NCI-H510A treated with DMSO at 0.1 percent for 48 hours (cell line): ENCODE measurements around the gene KLF2.
"Not testable (repeated sequence)": the region's sequence is repeated elsewhere in the genome, so short reads cannot be mapped to it uniquely, and the experiment has no call there.

Source experiments
- DNase-seq: peaks from one replicate; lab custom pipeline; 2025; lab: John Stamatoyannopoulos, UW

Gene KLF2

DNA sequence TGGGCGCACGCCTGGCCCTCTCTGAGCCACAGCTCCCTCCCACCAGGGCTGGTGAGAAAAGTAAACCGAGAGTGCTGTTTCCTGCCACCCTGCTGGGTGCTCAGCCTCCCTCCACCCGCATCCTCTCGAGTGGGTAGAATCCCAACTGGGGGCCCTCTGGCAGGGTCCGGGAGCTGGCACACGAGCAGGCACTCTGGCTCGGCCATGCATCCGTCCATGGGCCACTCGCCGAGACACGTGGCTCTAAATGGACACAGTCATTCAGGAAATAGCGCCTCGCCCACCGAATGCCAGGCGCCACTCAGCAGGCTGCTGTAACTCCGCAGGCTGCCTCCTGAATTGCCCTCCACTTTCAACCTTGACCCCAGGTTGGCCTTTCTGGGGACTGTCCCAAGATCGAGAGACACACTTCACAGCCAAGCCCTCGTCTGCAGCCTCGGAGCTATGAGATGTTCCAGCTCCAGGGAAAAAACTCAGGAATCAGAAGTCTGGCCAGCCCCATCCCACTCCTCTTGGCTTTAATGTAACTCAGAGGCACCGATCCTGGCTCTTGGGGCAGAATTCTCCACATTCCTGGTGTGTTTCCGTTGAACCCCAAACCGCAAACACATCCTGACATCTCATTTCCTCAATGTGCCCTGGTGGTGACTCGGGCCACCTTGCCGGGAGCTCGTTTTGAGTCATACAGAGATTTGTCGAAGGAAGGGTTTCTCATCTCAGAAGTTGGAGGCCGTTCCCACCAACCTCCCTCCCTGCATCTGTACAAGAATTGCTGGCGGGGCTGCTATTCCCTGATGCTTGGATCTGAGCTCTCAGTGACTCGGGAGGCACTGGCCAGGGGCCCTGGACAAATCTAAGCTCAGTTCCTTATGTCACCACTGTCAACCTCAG lies 14.1 kb downstream of the KLF2 start:
- DNase-seq, result no peak

DNA sequence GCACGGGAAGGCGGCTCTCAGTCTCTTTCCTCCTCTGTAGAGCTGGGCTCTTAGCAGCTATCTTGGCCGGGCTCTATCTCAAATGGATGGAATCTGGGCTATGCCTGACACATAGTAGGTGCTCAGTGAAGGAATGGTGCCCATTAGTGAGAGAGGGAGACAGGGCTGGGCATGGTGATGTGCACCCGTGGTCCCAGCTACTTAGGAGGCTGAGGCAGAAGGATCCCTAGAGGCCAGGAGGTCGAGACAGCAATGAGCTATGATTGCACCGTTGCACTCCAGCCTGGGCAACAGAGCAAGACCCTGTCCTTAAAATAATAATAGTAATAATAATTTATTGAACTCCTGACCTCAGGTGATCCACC lies 14.7 kb downstream of the KLF2 start:
- no peak for DNase-seq

DNA sequence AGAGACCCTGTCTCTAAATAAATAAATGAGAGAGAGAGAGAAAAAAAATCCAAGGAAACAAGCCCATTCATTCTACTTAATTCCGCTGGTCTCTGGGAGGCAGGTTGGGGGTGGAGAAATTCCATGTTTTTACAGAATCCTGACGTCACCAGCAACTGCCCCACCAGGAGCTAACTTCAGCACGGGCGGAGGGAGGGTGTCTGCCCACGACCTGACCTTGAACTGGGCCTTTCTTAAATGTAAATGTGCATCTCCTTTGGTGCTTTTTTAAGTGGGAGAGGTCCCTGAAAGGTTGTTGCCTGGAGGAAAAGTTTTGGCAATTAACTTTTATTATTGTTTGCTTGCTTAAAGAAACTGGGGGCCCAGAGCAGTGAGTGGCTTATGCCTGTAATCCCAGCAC lies 15.5 kb downstream of the KLF2 start:
- no peak for DNase-seq

DNA sequence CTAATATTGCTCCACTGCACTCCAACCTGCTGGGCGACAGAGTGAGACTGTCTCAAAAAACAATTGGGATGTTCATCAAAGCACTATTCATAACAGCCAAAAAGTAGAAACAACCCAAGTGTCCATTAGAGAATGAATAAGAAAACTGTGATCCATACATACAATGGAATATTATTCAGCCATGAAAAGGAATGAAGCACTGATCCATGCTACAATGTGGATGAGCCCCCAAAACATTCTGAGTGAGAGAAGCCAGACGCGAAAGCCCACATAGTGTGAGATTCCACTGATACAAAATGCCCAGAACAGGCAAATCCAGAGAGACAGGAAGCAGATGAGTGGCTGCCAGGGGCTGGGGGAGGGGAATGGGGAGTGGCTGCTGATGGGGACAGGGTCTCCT lies 16.0 kb downstream of the KLF2 start:
- no peak for DNase-seq

DNA sequence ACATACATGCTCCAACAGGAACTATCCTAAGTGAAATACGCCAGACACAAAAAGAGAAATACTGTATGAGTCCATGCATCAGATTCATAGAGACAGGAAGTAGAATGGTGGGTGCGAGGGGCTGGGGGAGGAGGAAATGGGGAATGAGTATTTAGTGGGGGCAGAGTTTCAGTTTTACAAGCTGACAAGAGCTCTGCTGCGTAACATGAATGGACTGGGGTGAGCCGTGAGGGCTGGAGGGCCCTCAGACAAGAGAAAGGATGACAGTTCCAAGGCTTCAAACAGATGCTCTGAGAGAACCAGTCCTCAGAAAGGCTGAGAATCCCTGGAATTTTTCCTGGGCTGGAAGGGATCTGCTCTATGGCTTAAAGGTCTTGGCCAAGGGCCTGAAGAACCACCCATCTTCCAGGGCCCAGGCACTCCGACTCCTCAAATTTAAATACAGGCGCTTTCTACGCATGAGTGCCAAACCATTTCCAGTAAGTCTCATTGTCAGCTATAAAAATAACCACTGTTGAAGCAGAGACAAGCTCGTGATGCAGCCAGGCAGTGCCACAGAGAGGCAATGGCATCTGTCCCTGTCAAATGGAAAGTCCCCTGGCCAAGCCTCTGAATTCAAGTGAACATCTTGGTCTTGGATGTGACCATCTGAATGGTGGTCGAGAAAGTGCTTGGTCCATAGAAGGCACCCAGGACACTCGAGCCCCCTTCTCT lies 17.5 kb downstream of the KLF2 start:
- peak; percentile 14 for DNase-seq

DNA sequence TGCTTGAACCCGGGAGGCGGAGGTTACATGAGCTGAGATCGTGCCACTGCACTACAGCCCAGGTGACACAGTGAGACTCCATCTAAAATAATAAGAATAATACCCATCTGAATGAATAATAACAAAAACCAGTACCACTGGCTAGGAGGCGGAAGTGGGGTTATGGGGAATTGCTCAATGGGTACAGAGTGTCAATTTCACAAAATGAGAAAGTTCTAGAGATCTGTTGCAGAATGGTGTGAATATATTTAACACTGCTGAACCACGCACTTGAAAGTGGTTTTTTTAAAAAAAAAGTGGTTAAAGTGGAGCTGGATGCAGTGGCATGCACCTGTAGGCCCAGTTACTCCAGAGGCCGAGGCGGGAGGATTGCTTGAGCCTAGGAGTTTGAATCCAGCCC lies 18.5 kb downstream of the KLF2 start:
- no peak for DNase-seq

DNA sequence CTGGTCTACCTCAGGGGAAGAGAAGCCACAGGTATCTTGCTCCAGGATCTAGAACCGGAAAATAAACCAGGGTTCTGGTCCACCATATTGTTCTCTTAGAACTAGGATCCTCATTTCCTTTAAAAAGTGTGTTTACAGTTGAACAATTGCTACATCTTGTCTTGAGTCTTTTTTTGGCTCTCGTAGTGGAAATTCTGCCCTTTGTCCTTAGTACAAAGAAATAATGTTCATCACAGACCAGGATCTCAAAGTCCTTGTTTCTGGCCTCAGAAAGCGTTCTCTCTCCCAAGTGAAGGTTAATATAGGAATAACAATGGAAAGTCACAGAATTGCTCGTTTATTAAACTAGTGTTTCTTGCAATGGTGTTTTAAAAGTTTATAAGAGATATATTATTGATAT lies 20.8 kb downstream of the KLF2 start:
- no peak for DNase-seq

DNA sequence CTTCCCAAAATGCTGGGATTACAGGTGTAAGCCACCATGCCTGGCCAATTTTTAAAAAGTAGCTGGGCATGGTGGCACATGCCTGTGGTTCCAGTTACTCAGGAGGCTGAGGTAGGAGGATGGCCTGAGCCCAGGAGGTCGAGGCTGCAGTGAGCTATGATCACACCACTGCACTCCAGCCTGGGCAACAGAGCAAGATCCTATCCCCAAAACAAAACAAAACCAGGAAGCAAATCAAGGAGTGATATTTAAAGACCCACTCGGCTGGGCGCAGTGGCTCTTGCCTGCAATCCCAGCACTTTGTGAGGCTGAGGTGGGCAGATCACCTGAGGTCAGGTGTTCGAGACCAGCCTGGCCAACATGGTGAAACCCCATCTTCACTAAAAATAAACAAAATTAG lies 22.5 kb downstream of the KLF2 start:
- DNase-seq, result not testable (repeated sequence)

DNA sequence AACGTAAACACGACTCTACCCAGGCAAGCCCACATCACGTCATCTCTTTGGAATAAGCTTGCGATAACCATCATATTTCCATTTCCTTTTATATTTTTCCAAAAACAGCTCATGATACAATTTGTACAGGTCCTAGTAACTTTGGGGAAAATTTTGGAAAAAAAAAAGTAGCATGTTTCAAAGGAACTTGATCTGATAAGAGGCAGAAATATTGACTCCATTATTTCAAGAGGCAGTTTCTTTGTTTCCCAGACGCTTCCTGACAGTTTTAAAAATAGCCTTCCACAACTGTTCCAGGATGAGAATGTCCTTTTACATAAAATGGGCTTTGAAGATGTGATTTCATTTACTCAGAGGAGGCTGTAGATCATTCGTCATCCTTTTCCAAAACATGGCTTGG lies 23.1 kb downstream of the KLF2 start:
- no peak for DNase-seq

DNA sequence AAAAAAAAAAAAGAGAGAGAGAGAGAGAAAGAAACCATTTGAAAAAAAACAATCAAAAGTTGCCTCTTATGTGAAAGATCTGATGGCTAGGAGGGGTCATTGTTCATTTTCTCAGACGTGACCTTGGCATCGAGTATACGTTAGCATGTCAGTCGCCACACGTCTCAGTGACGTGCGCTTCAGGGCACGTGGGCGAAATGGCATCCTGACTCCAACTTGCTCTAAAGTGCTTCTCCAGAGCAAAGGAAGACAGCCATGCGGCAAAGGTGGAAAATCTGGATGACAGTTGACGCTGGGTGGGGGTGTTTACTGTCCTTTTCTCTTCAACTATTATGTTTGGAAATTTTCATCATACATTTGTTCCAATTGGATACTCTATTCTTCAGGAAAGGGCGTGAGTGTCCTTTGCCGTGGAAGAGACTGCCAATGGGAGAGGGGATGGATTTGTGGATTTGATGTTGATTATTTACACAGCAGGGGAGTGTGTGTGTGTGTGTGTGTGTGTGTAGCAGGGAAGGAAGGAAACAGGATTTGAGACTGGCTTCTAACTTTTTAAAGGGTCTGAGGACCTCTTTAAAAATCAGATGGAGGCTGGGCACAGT lies 25.0 kb downstream of the KLF2 start:
- no peak for DNase-seq

DNA sequence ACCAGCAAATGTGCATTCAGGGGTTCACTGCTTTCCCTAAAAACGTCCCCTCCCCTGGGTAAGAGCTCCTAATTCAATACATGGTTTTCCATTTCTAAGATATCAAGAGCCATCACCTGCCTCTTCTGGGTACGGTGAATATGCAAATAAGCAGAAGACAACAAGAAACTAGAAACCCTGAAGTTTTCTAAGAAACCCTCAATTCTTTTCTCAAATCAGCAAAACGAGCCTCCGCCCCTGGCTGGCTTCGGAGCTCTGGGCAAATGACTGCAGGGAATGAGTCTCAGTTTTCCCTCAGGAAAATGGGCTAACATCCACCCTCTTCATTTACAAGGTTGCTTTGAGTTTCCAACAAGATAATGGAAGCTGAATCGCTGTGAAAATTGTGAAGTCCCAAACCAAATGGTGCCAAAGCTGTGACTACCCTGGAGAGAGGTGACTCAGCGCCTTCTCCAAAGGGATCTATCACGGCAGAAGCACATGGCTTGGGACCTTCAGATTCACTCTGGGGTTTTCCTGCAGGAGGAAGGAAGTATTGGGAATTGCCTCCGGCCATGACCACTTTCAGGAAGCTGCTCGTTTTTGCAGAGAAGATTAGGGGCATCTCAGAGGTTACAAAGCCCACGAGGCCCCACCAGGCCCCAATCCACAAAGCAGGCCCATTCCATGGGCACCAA lies 26.6 kb downstream of the KLF2 start:
- DNase-seq, result no peak

DNA sequence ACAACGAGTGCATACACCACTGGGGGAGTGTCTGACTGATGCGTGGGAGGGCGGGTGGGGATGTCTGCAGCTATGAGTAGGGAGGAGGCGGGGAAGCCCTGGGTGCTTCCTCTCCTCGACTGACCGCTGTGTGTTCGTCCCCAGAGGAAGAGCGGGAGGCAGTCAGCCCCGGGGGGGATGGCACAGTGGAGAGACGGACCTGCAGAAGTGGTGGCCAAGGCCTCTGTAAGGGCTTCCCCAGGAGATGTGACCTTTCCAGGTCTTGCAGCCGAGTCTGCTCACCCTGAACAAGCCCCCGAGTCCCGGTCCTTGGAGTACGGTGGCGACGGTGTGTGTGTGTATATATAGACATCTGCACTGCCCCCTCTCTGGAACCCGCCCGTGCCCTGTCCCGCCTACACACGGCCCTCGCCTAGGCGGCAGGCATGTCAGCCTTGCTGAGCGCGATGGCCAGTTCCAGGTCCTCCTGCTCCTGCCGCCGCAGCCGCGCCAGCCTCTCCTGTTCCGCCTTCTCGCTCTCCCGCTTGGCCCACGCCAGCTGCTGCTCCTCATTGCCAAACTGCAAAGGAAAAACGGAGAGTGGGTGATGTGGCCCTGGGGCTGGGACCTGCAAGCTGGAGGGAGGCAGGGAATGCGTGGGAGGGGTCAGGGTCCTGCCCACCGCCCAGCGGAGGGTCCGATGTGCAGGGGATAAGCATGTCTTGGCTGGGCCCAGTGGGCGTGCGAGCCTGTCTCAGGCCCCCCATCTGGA lies 30.8 kb downstream of the KLF2 start:
- no peak for DNase-seq

DNA sequence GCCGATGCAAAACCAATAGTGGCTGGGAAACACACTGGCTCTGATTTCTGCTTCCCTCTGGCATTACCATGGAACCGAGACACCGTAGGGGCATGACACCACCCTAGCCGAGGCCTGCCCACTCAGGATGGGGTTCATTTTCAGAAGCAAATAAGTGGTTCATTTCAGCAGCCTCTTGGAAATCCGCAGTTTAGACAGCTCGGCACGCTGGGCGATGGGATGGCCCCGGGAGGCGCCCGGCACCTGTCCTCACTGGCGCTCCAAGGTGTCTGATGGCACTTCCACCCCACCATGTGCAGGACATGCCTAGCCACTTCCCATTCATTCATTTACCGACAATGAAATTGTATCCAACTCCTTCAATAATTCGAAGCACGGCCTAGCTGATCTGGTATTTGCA lies 33.8 kb downstream of the KLF2 start:
- no peak for DNase-seq

DNA sequence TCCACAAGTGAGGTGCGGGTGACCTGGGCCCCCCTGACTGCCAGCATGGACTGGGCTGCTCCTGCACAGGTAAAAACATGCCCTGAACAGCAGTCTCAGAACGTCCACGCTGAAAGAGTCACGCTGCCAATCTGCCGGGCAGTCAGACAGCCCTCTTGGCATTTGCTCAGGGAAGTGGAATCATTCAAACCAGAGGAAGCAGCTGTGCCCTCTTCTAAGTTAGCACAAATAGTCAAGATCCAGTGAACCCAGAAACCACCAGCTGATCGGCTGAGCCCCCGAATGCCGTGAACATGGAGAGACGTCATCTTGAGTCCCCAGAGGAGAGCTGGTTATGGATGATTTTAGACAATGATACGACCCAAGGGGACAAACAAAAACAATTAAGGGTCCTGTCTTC lies 34.4 kb downstream of the KLF2 start:
- no peak for DNase-seq

DNA sequence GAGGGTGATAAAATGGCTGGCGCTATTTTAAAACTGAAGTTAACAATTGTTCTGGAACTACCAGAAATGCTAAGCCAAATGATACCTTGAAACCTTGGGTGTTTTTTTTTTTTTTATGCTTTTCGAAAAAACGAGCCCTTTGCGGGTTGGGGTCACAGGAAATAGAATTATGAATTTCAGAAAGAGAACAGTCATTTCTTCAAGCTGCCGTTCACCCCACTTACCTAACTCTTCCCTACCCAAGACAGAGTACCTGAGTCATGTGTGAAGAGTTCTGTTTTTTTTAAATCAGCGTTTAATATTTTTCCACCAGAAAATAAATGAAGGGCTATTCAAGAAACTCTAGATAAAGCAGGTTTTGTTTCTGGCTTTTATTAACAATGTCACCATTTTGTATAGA lies 35.3 kb downstream of the KLF2 start:
- DNase-seq, result no peak

DNA sequence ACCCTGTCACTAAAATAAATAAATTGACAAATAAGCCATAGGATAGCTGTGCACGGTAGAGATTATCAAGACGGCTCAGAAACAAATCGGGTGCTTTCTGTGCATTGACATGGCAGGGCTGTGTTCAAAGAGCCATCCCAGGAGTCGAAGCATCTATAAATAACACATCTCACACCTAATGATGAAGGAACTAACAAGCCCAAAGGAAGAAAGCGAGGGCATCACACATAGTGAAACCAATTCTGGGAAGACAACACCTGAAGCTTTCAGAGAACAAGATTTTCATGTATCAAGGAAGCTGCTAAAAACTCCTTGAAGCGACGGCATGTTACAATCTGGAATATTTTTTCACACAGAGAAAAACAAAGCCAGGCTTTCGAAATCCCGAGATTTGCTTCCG lies 36.1 kb downstream of the KLF2 start:
- DNase-seq, result no peak

DNA sequence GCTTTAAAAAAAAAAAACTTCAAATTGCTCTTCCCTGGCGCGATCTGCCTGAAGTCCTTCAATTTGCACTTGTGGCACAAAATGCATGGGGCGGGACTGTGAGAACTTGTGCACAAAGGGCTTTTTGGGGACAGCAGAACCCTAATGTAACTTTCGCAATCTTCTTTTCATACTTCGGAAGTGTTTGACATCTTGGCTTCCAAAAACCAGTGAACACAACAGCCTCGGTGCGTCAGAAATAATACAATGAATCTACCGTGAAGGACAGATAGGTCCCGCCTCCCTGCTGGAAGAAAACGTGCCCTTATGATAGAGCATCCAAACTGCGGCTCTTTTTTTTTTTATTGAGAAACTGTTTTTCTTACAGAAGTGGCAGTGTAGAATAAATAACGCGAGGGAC lies 36.6 kb downstream of the KLF2 start:
- no peak for DNase-seq

DNA sequence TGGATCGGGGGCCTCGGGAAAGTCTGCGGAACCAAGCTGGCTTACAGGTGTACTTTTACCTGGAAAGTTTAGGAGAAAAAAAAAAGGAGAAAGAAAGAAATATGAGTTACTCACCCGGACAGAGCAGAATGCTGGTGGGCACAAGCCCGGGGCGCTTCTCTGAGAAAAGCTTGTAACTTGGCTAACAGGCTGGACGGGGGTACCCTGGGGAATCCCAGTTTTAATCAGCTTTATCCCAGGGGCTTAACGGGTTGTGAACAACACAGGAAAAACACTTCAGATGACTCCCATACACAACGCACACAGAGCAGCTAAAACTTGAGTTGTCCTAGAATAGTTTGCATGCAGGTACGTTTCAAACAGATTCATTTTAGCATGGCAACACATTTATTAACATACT lies 37.3 kb downstream of the KLF2 start:
- DNase-seq, result no peak

DNA sequence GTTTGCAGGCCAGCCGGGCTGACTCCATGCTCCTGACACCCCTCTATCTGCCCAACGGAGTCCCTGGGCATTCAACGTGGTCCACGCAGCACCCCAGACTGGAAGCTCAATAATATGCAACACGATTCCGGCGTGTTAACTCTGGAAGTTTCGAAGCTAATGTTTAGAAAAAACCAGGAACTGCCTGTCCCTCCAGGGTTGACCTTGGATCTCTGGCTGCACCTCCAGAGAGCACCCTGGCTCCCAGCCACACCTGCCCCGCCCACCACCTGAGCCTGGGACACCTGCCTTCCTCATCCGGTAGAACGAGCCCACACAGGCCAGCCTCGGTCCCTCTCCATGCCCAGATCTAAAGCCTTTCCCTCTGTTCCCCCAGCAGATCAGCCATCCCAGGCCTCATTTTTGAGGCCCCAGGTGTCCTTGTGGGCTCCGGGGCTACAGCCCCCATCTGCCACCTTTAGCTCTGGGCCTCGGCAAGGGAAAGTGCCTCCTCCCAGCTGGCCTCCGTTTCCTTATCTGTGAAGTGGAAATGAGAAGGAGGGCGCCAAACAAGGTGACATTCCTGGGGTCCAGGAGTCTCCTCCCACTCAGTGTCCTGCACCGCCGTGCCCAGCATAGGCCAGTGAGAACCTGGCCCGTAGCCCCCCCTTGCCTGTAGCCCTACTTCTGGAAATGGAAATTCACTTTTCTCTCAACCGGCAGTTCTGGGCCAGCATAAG lies 38.7 kb downstream of the KLF2 start:
- peak; percentile 62 for DNase-seq

DNA sequence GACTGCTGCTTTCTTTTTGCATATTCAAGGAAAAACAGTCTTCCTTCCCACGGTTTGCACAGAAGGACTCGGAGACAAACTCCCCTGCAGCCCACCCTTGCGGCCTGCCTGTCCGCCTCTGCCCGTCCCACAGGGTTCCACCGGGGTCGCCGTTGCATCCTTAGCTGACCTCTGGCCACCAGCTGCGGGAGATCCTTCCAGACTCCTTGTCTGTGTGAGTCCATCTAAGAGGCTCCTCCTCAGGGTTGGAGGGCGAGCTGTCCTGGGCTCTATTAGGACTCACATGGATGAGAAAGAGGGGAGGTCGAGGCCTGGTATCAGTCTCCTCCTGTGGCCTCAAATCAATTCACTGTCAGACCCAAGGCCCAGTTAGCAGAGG lies 39.2 kb downstream of the KLF2 start:
- DNase-seq, result no peak

DNA sequence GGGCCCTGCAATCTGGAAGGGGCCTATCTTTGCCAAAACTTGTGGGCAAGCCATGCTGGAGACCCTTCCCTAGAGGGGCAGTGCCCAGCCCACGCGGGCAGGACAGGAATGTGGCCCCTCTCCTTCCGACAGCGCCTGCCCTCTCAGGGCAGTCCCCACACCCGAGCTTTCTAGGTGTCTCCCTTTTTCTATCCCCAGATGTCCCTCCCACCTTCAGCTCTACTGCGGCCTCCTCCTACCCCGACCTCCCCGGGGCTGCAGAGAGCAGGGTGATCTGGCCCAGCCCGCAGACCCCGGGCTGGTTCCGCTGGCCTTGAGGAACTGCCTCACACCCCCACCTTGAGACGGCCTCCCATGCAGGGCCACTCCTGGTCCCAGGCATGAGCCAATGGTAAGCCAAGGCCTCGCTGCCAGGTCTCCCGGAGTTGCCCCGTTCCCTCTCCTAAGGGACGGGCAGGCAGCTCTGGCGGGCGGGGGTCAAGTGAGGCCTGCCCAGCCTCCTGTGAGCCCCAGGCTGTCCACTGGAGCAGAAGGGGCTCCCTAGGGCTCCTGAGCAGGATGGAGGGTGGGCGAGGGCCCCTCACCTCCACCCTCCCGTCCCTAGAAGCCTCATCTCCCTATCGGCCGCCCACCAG lies 39.7 kb downstream of the KLF2 start:
- DNase-seq, result no peak
